ENCODE results near the gene PRKAG2. TPM values are rescaled to one million over a fixed set of nuclear protein-coding genes. Genes with fewer than 3 reads are reported as not detected.

The PRKAG2 gene
- total and polyA plus RNA-seq, 2 of the 8 experiments (the other 6 are each of a cell fraction or from before 2014, with no cell fraction given): 7.5 to 18.1 TPM

- ChIA-PET POLR2A (ENCODE audit: partially characterized antibody) (no interaction called here), CTCF (ENCODE audit: partially characterized antibody) (interaction anchor here (0.9 to 1.8 kb wide), 8 partner anchors 8 to 152 kb away, joined by 4 to 5 read pairs (median 4); no protein-coding TSS in a partner anchor)
- Histone ChIP-seq H2AK5ac (ENCODE audit: low read depth, low read length) (no peak overlapping the region), H3K79me1 (ENCODE audit: low read depth, low read length) (no peaks in the 10 kb centered on the region), H3K36me3 (ENCODE audit: control insufficient read depth in 2 of 4, insufficient read depth in 4 of 4, low read length in 3 of 4) (no peaks in the 10 kb centered on the region), H2BK120ac (replicated peaks; ENCODE audit: low read depth, low read length) (no peak overlapping the region), H3K4me2 (ENCODE audit: insufficient read depth in 1 of 2, low read depth in 2 of 2, low read length in 2 of 2) (no peak overlapping the region), H4K5ac (ENCODE audit: insufficient read length, low read depth, low read length) (no peak overlapping the region), H3K56ac (replicated peaks; ENCODE audit: insufficient read length, low read depth, low read length) (no peak overlapping the region), H3K79me2 (ENCODE audit: control insufficient read depth in 1 of 2, insufficient read depth in 2 of 2, low read length in 2 of 2) (no peaks in the 10 kb centered on the region), H3K27me3 (replicated peaks in 1 of 4; ENCODE audit: control insufficient read depth in 3 of 4, extremely low read depth in 1 of 4, insufficient read depth in 3 of 4, low read length in 3 of 4) (peaks cover 0 to 1% (median 0%) of the 10 kb centered on the region in 4 experiments; a peak in 2 of 7 replicates), H3K23me2 (ENCODE audit: low read depth, low read length) (no peaks in the 10 kb centered on the region), H3K9me3 (ENCODE audit: insufficient read depth in 2 of 2, low read depth in 1 of 2, low read length in 1 of 2) (peaks cover 6 to 10% of the 10 kb centered on the region in 2 experiments; a peak in 2 of 4 replicates), H3K4me3 (ENCODE audit: extremely low read depth in 1 of 4, insufficient read depth in 2 of 4, low read depth in 3 of 4, low read length in 4 of 4) (no peak overlapping the region), H3K4me1 (replicated peaks in 1 of 4; ENCODE audit: control insufficient read depth in 3 of 4, insufficient read depth in 4 of 4, low read length in 3 of 4) (peaks cover 0 to 3% (median 0%) of the 10 kb centered on the region in 4 experiments; a peak in 1 of 7 replicates), H3K27ac (ENCODE audit: low read depth, low read length) (no peak overlapping the region), H4K20me1 (replicated peaks in 1 of 2; ENCODE audit: control insufficient read depth in 1 of 2, insufficient read depth in 2 of 2, low read length in 2 of 2) (no peaks in the 10 kb centered on the region), H4K8ac (ENCODE audit: extremely low read depth, insufficient read depth, low read length) (no peak overlapping the region; the same call in 1 of the 2 replicates), H3K9ac (replicated peaks in 1 of 4; ENCODE audit: extremely low read depth in 1 of 4, low read depth in 3 of 4, low read length in 3 of 4) (no peak overlapping the region), H3K4ac (replicated peaks; ENCODE audit: insufficient read length, low read depth, low read length) (no peak overlapping the region), H3K23ac (ENCODE audit: insufficient read length) (no peak overlapping the region), H2BK15ac (ENCODE audit: low read length) (no peak overlapping the region), H2BK5ac (ENCODE audit: low read depth, low read length) (no peak overlapping the region), H2BK20ac (ENCODE audit: low read length) (no peak overlapping the region), H2BK12ac (ENCODE audit: low read depth, low read length) (no peak overlapping the region), H4K91ac (replicated peaks; ENCODE audit: insufficient read length, low read length) (no peak overlapping the region), H3K14ac (ENCODE audit: insufficient read length) (no peak overlapping the region), H3K18ac (ENCODE audit: extremely low read depth, low read length) (no peak overlapping the region), H2AFZ (ENCODE audit: low read length) (no peak overlapping the region)
- DNase-seq (ENCODE audit: low read depth in 1 of 2, low spot score in 2 of 2): no peak
- no peak for FAIRE-seq
- WGBS, 2 experiments (ENCODE audit: extremely low coverage in 1 of 2, insufficient coverage in 1 of 2, insufficient read length in 1 of 2, insufficient replicate concordance in 2 of 2, low coverage in 1 of 2, low lambda C conversion rate in 2 of 2, missing lambda C conversion rate in 1 of 2): 85% methylated on average over 8 of the region's 8 CpGs; no CpG with 5 or more reads in 1 of the 2 experiments
- TF ChIP-seq RFX5 (IDR thresholded peaks at IDR 0.05; ENCODE audit: borderline replicate concordance, low read depth, low read length) (no peak), CHD2 (IDR thresholded peaks at IDR 0.05; ENCODE audit: low read length) (no peak), ZNF274 (IDR thresholded peaks at IDR 0.05; ENCODE audit: borderline replicate concordance, extremely low read depth, low read length) (no peak), CBX8 (IDR thresholded peaks at IDR 0.05; ENCODE audit: borderline replicate concordance, low read depth, low read length) (no peak), BRCA1 (IDR thresholded peaks at IDR 0.05; ENCODE audit: low read depth, low read length) (no peak), ATF2 (IDR thresholded peaks at IDR 0.05; ENCODE audit: low read length) (no peak), PHF8 (conservative IDR thresholded peaks at IDR 0.05; ENCODE audit: low read depth, low read length) (no peak), POLR2AphosphoS5 (IDR thresholded peaks at IDR 0.05; ENCODE audit: low read depth, low read length) (no peak), TCF12 (IDR thresholded peaks at IDR 0.05; ENCODE audit: low read depth, low read length) (no peak), BCL11A (IDR thresholded peaks at IDR 0.05; ENCODE audit: low read depth in 2 of 2, low read length in 2 of 2) (no peak), TAF7 (optimal IDR thresholded peaks at IDR 0.05; ENCODE audit: borderline replicate concordance, low read depth, low read length) (no peak), GABPA (IDR thresholded peaks at IDR 0.05; ENCODE audit: borderline replicate concordance, insufficient read depth, low read length) (no peak), GTF2F1 (IDR thresholded peaks at IDR 0.05; ENCODE audit: borderline replicate concordance, low read depth, low read length) (no peak)
These were observed 100.5 kb downstream of the PRKAG2 start for GRCh38 chr7:151776446-151776845.

Data from H1 (cell line).